OCI-LY7 (cell line): ENCODE data around the gene ATP11A. TPM values are rescaled to one million over a fixed set of nuclear protein-coding genes. Genes with fewer than 3 reads are reported as not detected.

Experiments used
- BruUV-seq: library from RNA; stranded (reverse); fragments of 400-500 nt; replicated peaks from 2 replicates; lab custom pipeline; 2021; lab: Mats Ljungman, UMichigan
- CTCF ChIA-PET: fragments of 300-600 bp; sonication (Branson Sonifier 250); formaldehyde crosslinking; loops from one replicate; lab custom pipeline; 2022; ENCODE audit warnings: antibody characterized with exemption; ENCODE audit not compliant: unreplicated experiment; lab: Charles Lee
- POLR2A ChIA-PET: fragments of 300-600 bp; sonication (Branson Sonifier 250); formaldehyde crosslinking; loops from one replicate; lab custom pipeline; 2022; ENCODE audit warnings: antibody characterized with exemption; lab: Charles Lee
- DNase-seq: peaks from one replicate; pipeline ENCODE4 v3.0.0-alpha.2; 2015; ENCODE audit warnings: low spot score
- H2AFZ ChIP-seq: fragments of 200-600 bp; sonication (generic), shearing (Covaris generic); 2 replicates; pipeline ENCODE4 v1.6.1; 2014; ENCODE audit warnings: mild to moderate bottlenecking, antibody characterized with exemption, low read length, moderate library complexity
- H3K27ac ChIP-seq: fragments of 200-600 bp; sonication (generic); 2 replicates; pipeline ENCODE4 v1.5.1; 2014; ENCODE audit warnings: mixed run types, low read depth, mild to moderate bottlenecking, moderate library complexity, low read length, inconsistent platforms; ENCODE audit not compliant: poor library complexity, severe bottlenecking
- H3K36me3 ChIP-seq: fragments of 200-600 bp; sonication (generic); 2 replicates; pipeline ENCODE4 v1.6.1; 2014; ENCODE audit warnings: mild to moderate bottlenecking, antibody characterized with exemption, low read length, moderate library complexity, mixed read lengths; ENCODE audit not compliant: insufficient read depth
- H3K4me1 ChIP-seq: fragments of 200-600 bp; sonication (generic); 2 replicates; pipeline ENCODE4 v1.5.1; 2014; ENCODE audit warnings: mild to moderate bottlenecking, low read length; ENCODE audit not compliant: insufficient read depth, poor library complexity, severe bottlenecking
- H3K4me2 ChIP-seq: fragments of 200-600 bp; sonication (generic); 2 replicates; pipeline ENCODE4 v1.6.1; 2014; ENCODE audit warnings: mild to moderate bottlenecking, low read length
- H3K4me3 ChIP-seq: fragments of 200-600 bp; sonication (generic); 2 replicates; pipeline ENCODE4 v1.5.1; 2014; ENCODE audit warnings: mild to moderate bottlenecking, low read depth, low read length; ENCODE audit not compliant: poor library complexity, severe bottlenecking
- H3K79me2 ChIP-seq: fragments of 200-600 bp; sonication (generic); 2 replicates; pipeline ENCODE4 v1.6.1; 2016; ENCODE audit warnings: low read depth, mild to moderate bottlenecking, low read length, moderate library complexity, mixed read lengths; ENCODE audit not compliant: insufficient read depth
- H3K9me2 ChIP-seq: fragments of 200-600 bp; sonication (generic); 2 replicates; pipeline ENCODE4 v1.6.1; 2016; ENCODE audit warnings: mild to moderate bottlenecking, low read length, mixed read lengths; ENCODE audit not compliant: insufficient read depth
- H3K9me3 ChIP-seq: fragments of 200-600 bp; sonication (generic); 2 replicates; pipeline ENCODE4 v1.6.1; 2014; ENCODE audit warnings: mild to moderate bottlenecking, mixed run types, low read length, mixed read lengths
- H4K20me1 ChIP-seq: fragments of 200-600 bp; sonication (generic); 2 replicates; pipeline ENCODE4 v1.6.1; 2014; ENCODE audit warnings: mild to moderate bottlenecking, antibody characterized with exemption, low read length, moderate library complexity, mixed read lengths; ENCODE audit not compliant: insufficient read depth
- CTCF ChIP-seq: fragments of 200-600 bp; sonication (generic); conservative IDR thresholded peaks from 2 replicates; pipeline ENCODE4 v1.5.1; 2014; ENCODE audit warnings: mild to moderate bottlenecking, antibody characterized with exemption, low read length, moderate library complexity, mixed read lengths
- EZH2phosphoT487 ChIP-seq: fragments of 200-600 bp; sonication (generic); IDR thresholded peaks from 2 replicates; pipeline ENCODE4 v1.6.1; 2018; ENCODE audit warnings: low read depth, borderline replicate concordance, mild to moderate bottlenecking, mixed run types, antibody characterized with exemption, low read length, moderate library complexity, mixed read lengths
- intact Hi-C: fragments of 100-400 bp; cut with micrococcal nuclease; formaldehyde crosslinking; loops from one replicate; pipeline ENCODE4 v1.10.0; 2022; ENCODE audit not compliant: unreplicated experiment
- total RNA-seq, 2 experiments: library from RNA; depleted of rRNA in 1 of 2; stranded (reverse); fragments of >200 nt in 1 of 2; shearing (Covaris generic) in 1 of 2; gene quantifications; 2 replicates each; pipeline ENCODE4 v1.2.3, GENCODE V29; 2014 to 2022

ATP11A gene
- total RNA-seq, 2 experiments from 2014 or later, result 8.8 to 23.1 TPM

GRCh38 chr13:112658808-112659207, 31.0 kb upstream of the ATP11A start:
- no TSS peak for BruUV-seq
- no peaks in the 10 kb centered on the region for H4K20me1 ChIP-seq
- DNase-seq, result no peak
- H3K4me2 ChIP-seq, result no peak overlapping the region
- no peaks in the 10 kb centered on the region for H3K4me1 ChIP-seq
- H3K9me3 ChIP-seq, result no peaks in the 10 kb centered on the region
- H2AFZ ChIP-seq, result no peak overlapping the region
- H3K79me2 ChIP-seq, result no peaks in the 10 kb centered on the region
- TF ChIP-seq EZH2phosphoT487 (no peak), CTCF (no peak)
- H3K36me3 ChIP-seq, result no peaks in the 10 kb centered on the region
- H3K27ac ChIP-seq, result no peak overlapping the region
- intact Hi-C loops, result no loop called here
- CTCF ChIA-PET, result no interaction called here
- no peak overlapping the region for H3K4me3 ChIP-seq
- H3K9me2 ChIP-seq, result no peaks in the 10 kb centered on the region
- POLR2A ChIA-PET, result no interaction called here

- ChIA-PET CTCF (no interaction called here), POLR2A (no interaction called here)
- no peak for DNase-seq
- TF ChIP-seq EZH2phosphoT487 (no peak), CTCF (no peak)
- H4K20me1 ChIP-seq, result no peaks in the 10 kb centered on the region
- intact Hi-C loops, result no loop called here
- no peaks in the 10 kb centered on the region for H3K36me3 ChIP-seq
- H3K9me3 ChIP-seq, result no peaks in the 10 kb centered on the region
- no peaks in the 10 kb centered on the region for H3K4me1 ChIP-seq
- no peak overlapping the region for H3K4me2 ChIP-seq
- BruUV-seq, result no TSS peak
- no peaks in the 10 kb centered on the region for H3K79me2 ChIP-seq
- H2AFZ ChIP-seq, result no peak overlapping the region
- no peak overlapping the region for H3K4me3 ChIP-seq
- no peaks in the 10 kb centered on the region for H3K9me2 ChIP-seq
- no peak overlapping the region for H3K27ac ChIP-seq
Observed at GRCh38 chr13:112661291-112661690, 28.5 kb upstream of the ATP11A start.

- Histone ChIP-seq H3K4me1 (no peaks in the 10 kb centered on the region), H3K36me3 (no peaks in the 10 kb centered on the region), H3K27ac (no peak overlapping the region), H3K4me2 (no peak overlapping the region), H3K9me3 (no peaks in the 10 kb centered on the region), H2AFZ (no peak overlapping the region), H3K4me3 (no peak overlapping the region), H3K79me2 (no peaks in the 10 kb centered on the region), H3K9me2 (no peaks in the 10 kb centered on the region), H4K20me1 (no peaks in the 10 kb centered on the region)
- POLR2A ChIA-PET, result no interaction called here
- TF ChIP-seq CTCF (no peak), EZH2phosphoT487 (no peak)
- BruUV-seq, result no TSS peak
- CTCF ChIA-PET, result no interaction called here
- no peak for DNase-seq
- intact Hi-C loops, result no loop called here
Observed at GRCh38 chr13:112664501-112665203, 25.2 kb upstream of the ATP11A start.
